Neural cell (in vitro differentiated cells): ENCODE data around the gene POMP. TPM values are rescaled to one million over a fixed set of nuclear protein-coding genes. Genes with fewer than 3 reads are reported as not detected.

Experiments
- H2AFZ ChIP-seq: fragments of 200-600, 300-800 bp; sonication (generic), shearing (Covaris generic); 2 replicates; pipeline ENCODE4 v1.6.0; 2014; ENCODE audit warnings: low read depth, mild to moderate bottlenecking, antibody characterized with exemption, low read length, moderate library complexity
- H3F3A ChIP-seq: fragments of 200-600 bp; shearing (Covaris generic); 2 replicates; pipeline ENCODE4 v1.6.1; 2016; ENCODE audit warnings: mild to moderate bottlenecking, moderate library complexity, mixed read lengths, antibody characterized with exemption, low read length; ENCODE audit not compliant: insufficient read depth, poor library complexity, severe bottlenecking
- H3K27ac ChIP-seq: fragments of 200-600, 300-800 bp; sonication (generic), shearing (Covaris generic); 2 replicates; pipeline ENCODE4 v1.5.1; 2014; ENCODE audit warnings: mild to moderate bottlenecking, low read length, moderate library complexity
- H3K27me3 ChIP-seq: fragments of 300-800, 200-600 bp; sonication (generic), shearing (Covaris generic); 2 replicates; pipeline ENCODE4 v1.6.0; 2014; ENCODE audit warnings: mild to moderate bottlenecking, low read depth, low read length, moderate library complexity; ENCODE audit not compliant: insufficient read depth
- H3K36me3 ChIP-seq: fragments of 300-800, 200-600 bp; sonication (generic), shearing (Covaris generic); 2 replicates; pipeline ENCODE4 v1.5.1; 2014; ENCODE audit warnings: mild to moderate bottlenecking, antibody characterized with exemption, low read length, moderate library complexity; ENCODE audit not compliant: insufficient read depth
- H3K4me2 ChIP-seq: fragments of 300-800, 200-600 bp; sonication (generic), shearing (Covaris generic); 2 replicates; pipeline ENCODE4 v1.6.0; 2014; ENCODE audit warnings: mild to moderate bottlenecking, low read length
- H3K4me3 ChIP-seq: fragments of 300-800, 200-600 bp; sonication (generic), shearing (Covaris generic); 2 replicates; pipeline ENCODE4 v1.5.1; 2014; ENCODE audit warnings: mild to moderate bottlenecking, low read length, moderate library complexity
- H3K79me2 ChIP-seq: fragments of 200-600 bp; shearing (Covaris generic); replicated peaks from 2 replicates; pipeline ENCODE4 v1.6.0; 2014; ENCODE audit warnings: mild to moderate bottlenecking, low read length, moderate library complexity; ENCODE audit not compliant: insufficient read depth
- H3K9ac ChIP-seq: fragments of 300-800, 200-600 bp; sonication (generic), shearing (Covaris generic); 2 replicates; pipeline ENCODE4 v1.6.1; 2016; ENCODE audit warnings: mild to moderate bottlenecking, low read length, mixed read lengths
- H3K9me2 ChIP-seq: fragments of 200-600 bp; shearing (Covaris generic); 2 replicates; pipeline ENCODE4 v1.6.1; 2016; ENCODE audit warnings: mild to moderate bottlenecking, low read length, mixed read lengths; ENCODE audit not compliant: insufficient read depth
- H3K9me3 ChIP-seq: fragments of 200-600, 300-800 bp; sonication (generic), shearing (Covaris generic); 2 replicates; pipeline ENCODE4 v1.6.1; 2016; ENCODE audit warnings: mild to moderate bottlenecking, mixed run types, low read length, moderate library complexity, mixed read lengths
- H4K20me1 ChIP-seq: fragments of 200-600 bp; shearing (Covaris generic); 2 replicates; pipeline ENCODE4 v1.6.1; 2016; ENCODE audit warnings: mild to moderate bottlenecking, mixed run types; ENCODE audit not compliant: insufficient read depth
- EP300 ChIP-seq: fragments of 450-650 bp; conservative IDR thresholded peaks from 2 replicates; pipeline ENCODE4 v1.6.1; 2014; ENCODE audit warnings: antibody characterized with exemption, mild to moderate bottlenecking, moderate library complexity; ENCODE audit not compliant: poor library complexity, severe bottlenecking
- EZH2 ChIP-seq: fragments of 200-600, 300-800 bp; shearing (Covaris generic), sonication (generic); IDR thresholded peaks from 2 replicates; pipeline ENCODE4 v1.6.1; 2014; ENCODE audit warnings: antibody characterized with exemption, low read length, borderline replicate concordance, mild to moderate bottlenecking; ENCODE audit not compliant: insufficient read depth, poor library complexity, severe bottlenecking
- MXI1 ChIP-seq: fragments of 450-650 bp; conservative IDR thresholded peaks from 2 replicates; pipeline ENCODE4 v1.6.1; 2014; ENCODE audit warnings: antibody characterized with exemption, mild to moderate bottlenecking; ENCODE audit not compliant: poor library complexity, severe bottlenecking
- POLR2AphosphoS5 ChIP-seq: IDR thresholded peaks from 2 replicates; pipeline ENCODE4 v1.6.1; 2012
- RAD21 ChIP-seq: fragments of 450-650 bp; conservative IDR thresholded peaks from 2 replicates; pipeline ENCODE4 v1.6.1; 2014; ENCODE audit warnings: antibody characterized with exemption, mild to moderate bottlenecking, moderate library complexity
- SMC3 ChIP-seq: fragments of 450-650 bp; conservative IDR thresholded peaks from 2 replicates; pipeline ENCODE4 v1.6.1; 2014; ENCODE audit warnings: antibody characterized with exemption, mild to moderate bottlenecking, moderate library complexity; ENCODE audit not compliant: poor library complexity
- TAF1 ChIP-seq: IDR thresholded peaks from 2 replicates; pipeline ENCODE4 v1.6.1; 2012; ENCODE audit warnings: low read depth
- polyA plus RNA-seq: library from polyadenylated mRNA; depleted of rRNA; stranded (reverse); fragments of >200 nt; gene quantifications from 2 replicates; pipeline ENCODE4 v1.2.3, GENCODE V29; 2014
- TF ChIP-seq, protein P1 (sequence below): fragments of 450-650 bp; IDR thresholded peaks from 2 replicates; pipeline ENCODE4 v1.5.1; 2014; ENCODE audit warnings: antibody characterized with exemption, mild to moderate bottlenecking, moderate library complexity; ENCODE audit not compliant: poor library complexity, severe bottlenecking
- TF ChIP-seq, protein P2 (sequence below): IDR thresholded peaks from 2 replicates; pipeline ENCODE4 v1.6.1; 2012; ENCODE audit warnings: borderline replicate concordance

Gene POMP
- polyA plus RNA-seq, 1 donor from 2014 or later, result 167 TPM

DNA sequence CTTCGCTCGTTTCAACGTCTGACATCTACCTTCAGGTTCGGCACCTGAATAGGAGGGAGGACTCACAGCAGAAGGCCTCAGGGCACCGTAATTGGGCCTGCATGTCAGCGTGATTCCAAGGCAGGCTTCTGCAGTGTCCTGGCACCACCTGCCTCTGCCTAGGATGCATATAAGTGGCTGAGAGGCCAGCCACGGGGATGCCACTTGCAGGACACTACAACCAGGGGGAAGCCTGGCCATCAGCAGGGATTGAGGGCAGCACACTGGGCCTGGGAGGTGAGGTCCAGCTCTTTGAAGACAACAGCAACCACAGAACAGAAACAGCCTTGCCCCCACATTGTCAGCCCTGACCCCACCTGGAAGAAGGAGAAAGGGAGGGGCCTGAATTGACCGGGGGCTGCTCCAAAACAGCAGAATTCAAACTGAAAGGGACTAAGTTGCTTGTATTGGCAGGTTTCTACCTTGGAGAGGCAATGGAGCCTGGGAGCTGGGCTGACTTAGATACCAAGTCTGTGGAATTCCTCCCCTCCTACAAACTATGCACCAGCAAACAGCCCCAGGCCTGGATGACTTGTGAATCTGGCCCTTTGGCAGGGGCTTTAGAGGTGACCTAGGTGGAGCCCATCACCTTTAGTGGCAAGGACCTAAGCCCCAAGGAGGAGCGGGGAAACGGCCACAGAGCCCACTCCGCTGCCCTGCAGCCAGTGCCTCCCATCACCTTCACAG lies 34.1 kb upstream of the POMP start:
- H4K20me1 ChIP-seq, result no peaks in the 10 kb centered on the region
- H3K4me2 ChIP-seq, result no peak overlapping the region
- H3F3A ChIP-seq, result no peaks in the 10 kb centered on the region
- TF ChIP-seq RAD21 (no peak), POLR2AphosphoS5 (no peak)
- H2AFZ ChIP-seq, result no peak overlapping the region
- no peaks in the 10 kb centered on the region for H3K79me2 ChIP-seq
- no peaks in the 10 kb centered on the region for H3K36me3 ChIP-seq
- H3K4me3 ChIP-seq, result no peak overlapping the region
- H3K27me3 ChIP-seq, result no peaks in the 10 kb centered on the region
- no peak overlapping the region for H3K9ac ChIP-seq
- H3K9me2 ChIP-seq, result no peaks in the 10 kb centered on the region
- H3K9me3 ChIP-seq, result no peaks in the 10 kb centered on the region
- H3K27ac ChIP-seq, result no peak overlapping the region

DNA sequence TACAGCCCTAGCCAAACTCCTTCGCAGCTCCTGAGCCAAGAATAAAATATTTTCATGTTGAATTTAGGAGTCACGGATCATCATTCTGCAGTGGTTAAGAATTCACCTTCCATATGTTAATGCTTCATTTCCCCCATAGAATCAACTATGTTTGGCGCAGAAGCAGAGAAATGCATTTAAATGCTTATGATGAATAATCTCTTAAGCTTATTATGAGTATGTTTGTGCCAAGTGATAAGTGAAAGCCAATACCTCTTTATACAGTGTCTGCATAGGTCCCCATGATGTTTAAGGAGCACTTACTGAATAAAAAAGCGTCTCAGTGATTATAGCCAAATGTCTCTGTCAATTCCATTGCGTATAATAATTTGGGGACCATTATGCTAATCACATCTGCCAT lies 32.7 kb upstream of the POMP start:
- Histone ChIP-seq H3K9me2 (no peaks in the 10 kb centered on the region), H3K9ac (no peak overlapping the region), H4K20me1 (no peaks in the 10 kb centered on the region), H3K27ac (no peak overlapping the region), H2AFZ (no peak overlapping the region), H3F3A (no peaks in the 10 kb centered on the region), H3K36me3 (no peaks in the 10 kb centered on the region), H3K4me2 (no peak overlapping the region), H3K9me3 (no peaks in the 10 kb centered on the region), H3K27me3 (no peaks in the 10 kb centered on the region), H3K79me2 (no peaks in the 10 kb centered on the region), H3K4me3 (no peak overlapping the region)
- TF ChIP-seq TAF1 (no peak), EZH2 (no peak), POLR2AphosphoS5 (no peak), RAD21 (no peak), SMC3 (no peak)
- TF ChIP-seq, protein P1, sequence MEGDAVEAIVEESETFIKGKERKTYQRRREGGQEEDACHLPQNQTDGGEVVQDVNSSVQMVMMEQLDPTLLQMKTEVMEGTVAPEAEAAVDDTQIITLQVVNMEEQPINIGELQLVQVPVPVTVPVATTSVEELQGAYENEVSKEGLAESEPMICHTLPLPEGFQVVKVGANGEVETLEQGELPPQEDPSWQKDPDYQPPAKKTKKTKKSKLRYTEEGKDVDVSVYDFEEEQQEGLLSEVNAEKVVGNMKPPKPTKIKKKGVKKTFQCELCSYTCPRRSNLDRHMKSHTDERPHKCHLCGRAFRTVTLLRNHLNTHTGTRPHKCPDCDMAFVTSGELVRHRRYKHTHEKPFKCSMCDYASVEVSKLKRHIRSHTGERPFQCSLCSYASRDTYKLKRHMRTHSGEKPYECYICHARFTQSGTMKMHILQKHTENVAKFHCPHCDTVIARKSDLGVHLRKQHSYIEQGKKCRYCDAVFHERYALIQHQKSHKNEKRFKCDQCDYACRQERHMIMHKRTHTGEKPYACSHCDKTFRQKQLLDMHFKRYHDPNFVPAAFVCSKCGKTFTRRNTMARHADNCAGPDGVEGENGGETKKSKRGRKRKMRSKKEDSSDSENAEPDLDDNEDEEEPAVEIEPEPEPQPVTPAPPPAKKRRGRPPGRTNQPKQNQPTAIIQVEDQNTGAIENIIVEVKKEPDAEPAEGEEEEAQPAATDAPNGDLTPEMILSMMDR, result no peak

DNA sequence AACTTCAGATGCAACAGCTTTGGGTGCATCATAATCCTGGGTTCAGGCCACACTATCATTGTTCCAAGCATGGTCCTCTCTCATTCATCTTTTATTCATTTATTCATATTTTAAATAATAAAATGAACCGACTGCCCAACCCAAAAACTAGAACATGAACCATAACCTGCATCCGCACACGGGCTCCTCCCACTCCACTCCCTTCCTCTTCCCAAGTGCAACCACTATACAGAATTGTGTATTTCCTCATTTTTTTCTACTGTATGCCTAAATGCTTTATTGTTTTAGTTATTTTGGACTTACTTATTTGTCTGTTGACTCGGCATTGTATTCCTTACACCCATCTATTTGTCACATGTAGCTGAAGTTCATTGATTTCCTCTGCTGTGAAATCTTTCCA lies 30.7 kb upstream of the POMP start:
- H3K36me3 ChIP-seq, result no peaks in the 10 kb centered on the region
- H3K79me2 ChIP-seq, result no peaks in the 10 kb centered on the region
- H3K4me3 ChIP-seq, result no peak overlapping the region
- TF ChIP-seq RAD21 (no peak), MXI1 (no peak), EP300 (no peak), EZH2 (no peak), TAF1 (no peak), POLR2AphosphoS5 (no peak), SMC3 (no peak)
- TF ChIP-seq, protein P2, sequence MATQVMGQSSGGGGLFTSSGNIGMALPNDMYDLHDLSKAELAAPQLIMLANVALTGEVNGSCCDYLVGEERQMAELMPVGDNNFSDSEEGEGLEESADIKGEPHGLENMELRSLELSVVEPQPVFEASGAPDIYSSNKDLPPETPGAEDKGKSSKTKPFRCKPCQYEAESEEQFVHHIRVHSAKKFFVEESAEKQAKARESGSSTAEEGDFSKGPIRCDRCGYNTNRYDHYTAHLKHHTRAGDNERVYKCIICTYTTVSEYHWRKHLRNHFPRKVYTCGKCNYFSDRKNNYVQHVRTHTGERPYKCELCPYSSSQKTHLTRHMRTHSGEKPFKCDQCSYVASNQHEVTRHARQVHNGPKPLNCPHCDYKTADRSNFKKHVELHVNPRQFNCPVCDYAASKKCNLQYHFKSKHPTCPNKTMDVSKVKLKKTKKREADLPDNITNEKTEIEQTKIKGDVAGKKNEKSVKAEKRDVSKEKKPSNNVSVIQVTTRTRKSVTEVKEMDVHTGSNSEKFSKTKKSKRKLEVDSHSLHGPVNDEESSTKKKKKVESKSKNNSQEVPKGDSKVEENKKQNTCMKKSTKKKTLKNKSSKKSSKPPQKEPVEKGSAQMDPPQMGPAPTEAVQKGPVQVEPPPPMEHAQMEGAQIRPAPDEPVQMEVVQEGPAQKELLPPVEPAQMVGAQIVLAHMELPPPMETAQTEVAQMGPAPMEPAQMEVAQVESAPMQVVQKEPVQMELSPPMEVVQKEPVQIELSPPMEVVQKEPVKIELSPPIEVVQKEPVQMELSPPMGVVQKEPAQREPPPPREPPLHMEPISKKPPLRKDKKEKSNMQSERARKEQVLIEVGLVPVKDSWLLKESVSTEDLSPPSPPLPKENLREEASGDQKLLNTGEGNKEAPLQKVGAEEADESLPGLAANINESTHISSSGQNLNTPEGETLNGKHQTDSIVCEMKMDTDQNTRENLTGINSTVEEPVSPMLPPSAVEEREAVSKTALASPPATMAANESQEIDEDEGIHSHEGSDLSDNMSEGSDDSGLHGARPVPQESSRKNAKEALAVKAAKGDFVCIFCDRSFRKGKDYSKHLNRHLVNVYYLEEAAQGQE, result no peak
- TF ChIP-seq, protein P1, result no peak
- H3K27ac ChIP-seq, result no peak overlapping the region
- no peak overlapping the region for H3K9ac ChIP-seq
- H3F3A ChIP-seq, result no peaks in the 10 kb centered on the region
- H4K20me1 ChIP-seq, result no peaks in the 10 kb centered on the region
- H3K4me2 ChIP-seq, result no peak overlapping the region
- no peaks in the 10 kb centered on the region for H3K9me2 ChIP-seq
- H3K27me3 ChIP-seq, result no peaks in the 10 kb centered on the region
- no peak overlapping the region for H2AFZ ChIP-seq
- H3K9me3 ChIP-seq, result no peaks in the 10 kb centered on the region
